ENCODE data around the gene NLRP12.
"Not testable (repeated sequence)": the region's sequence is repeated elsewhere in the genome, so short reads cannot be mapped to it uniquely, and the experiment has no call there.

- not testable (repeated sequence) for TF ChIP-seq CTCF (conservative IDR thresholded peaks at IDR 0.05; ENCODE audit: low read length); EZH2phosphoT487 (IDR thresholded peaks at IDR 0.05; ENCODE audit: borderline replicate concordance, low read depth, low read length)
These were observed 14.3 kb upstream of the NLRP12 start for GRCh38 chr19:53838446-53838845.
